Central memory CD8-positive, alpha-beta T cell (primary cell): ENCODE measurements around the gene TMEFF2.

Source experiments
- ATAC-seq: fragments of 150-1000 bp; cut with Tn5 transposase; replicated peaks from 2 replicates; pipeline ENCODE4 v1.10.0; 2022; ENCODE audit warnings: mild to moderate bottlenecking, moderate FRiP score, moderate number of reproducible peaks; ENCODE audit not compliant: poor library complexity, severe bottlenecking; ENCODE audit errors: extremely low read depth
- DNase-seq, 2 donors: peaks; one replicate each; pipeline ENCODE4 v3.0.0; 2021; ENCODE audit warnings: low spot score in 2 of 2
- H3K27ac Mint-ChIP-seq: one replicate; pipeline ENCODE4 v1.8.0; 2022; ENCODE audit warnings: low read depth, mild to moderate bottlenecking, moderate library complexity, mixed read lengths
- H3K27me3 Mint-ChIP-seq: one replicate; pipeline ENCODE4 v1.8.0; 2022; ENCODE audit warnings: mixed read lengths
- H3K36me3 Mint-ChIP-seq: one replicate; pipeline ENCODE4 v1.8.0; 2022; ENCODE audit warnings: mild to moderate bottlenecking, moderate library complexity, mixed read lengths; ENCODE audit not compliant: insufficient read depth
- H3K4me1 Mint-ChIP-seq: one replicate; pipeline ENCODE4 v1.8.0; 2022; ENCODE audit warnings: mixed read lengths
- H3K4me3 Mint-ChIP-seq: one replicate; pipeline ENCODE4 v1.8.0; 2022; ENCODE audit warnings: mild to moderate bottlenecking, moderate library complexity, mixed read lengths
- H3K9me3 Mint-ChIP-seq: one replicate; pipeline ENCODE4 v1.8.0; 2022; ENCODE audit warnings: mixed read lengths

TMEFF2 gene

GRCh38 chr2:192194866-192195547 is at the start of gene TMEFF2:
Gene TMEFF2 (minus strand): TSS chr2:192194933. CDS start chr2:192194524, 409 bp downstream.
- Mint-ChIP-seq H3K9me3 (no peaks in the 10 kb centered on the region), H3K36me3 (no peaks in the 10 kb centered on the region), H3K4me1 (peaks cover 29% of the 10 kb centered on the region), H3K4me3 (peak within 1 kb of the TSS; percentile 81), H3K27ac (no peak within 1 kb of the TSS), H3K27me3 (peaks cover 70% of the 10 kb centered on the region)
- peak; percentile 46 for ATAC-seq
- no peak for DNase-seq

- Mint-ChIP-seq H3K36me3 (no peaks in the 10 kb centered on the region), H3K9me3 (peaks cover 1% of the 10 kb centered on the region), H3K27me3 (no peaks in the 10 kb centered on the region), H3K4me3 (no peak overlapping the region), H3K4me1 (no peaks in the 10 kb centered on the region), H3K27ac (no peak overlapping the region)
- DNase-seq (no peak), ATAC-seq (no peak)
Measured at GRCh38 chr2:192243488-192243887, 48.8 kb upstream of the TMEFF2 start.

GRCh38 chr2:192236136-192236535 is 41.4 kb upstream of the TMEFF2 start:
- Mint-ChIP-seq H3K27me3 (no peaks in the 10 kb centered on the region), H3K9me3 (no peaks in the 10 kb centered on the region), H3K36me3 (no peaks in the 10 kb centered on the region), H3K4me1 (no peaks in the 10 kb centered on the region), H3K27ac (no peak overlapping the region), H3K4me3 (no peak overlapping the region)
- no peak for ATAC-seq
- DNase-seq: no peak

GRCh38 chr2:192230889-192231453 is 36.2 kb upstream of the TMEFF2 start:
- Mint-ChIP-seq H3K36me3 (no peaks in the 10 kb centered on the region), H3K4me3 (no peak overlapping the region), H3K4me1 (no peaks in the 10 kb centered on the region), H3K27me3 (no peaks in the 10 kb centered on the region), H3K9me3 (no peaks in the 10 kb centered on the region), H3K27ac (no peak overlapping the region)
- ATAC-seq (no peak), DNase-seq (no peak)

GRCh38 chr2:192228685-192229084 is 34.0 kb upstream of the TMEFF2 start:
- DNase-seq: no peak
- Mint-ChIP-seq H3K27ac (no peak overlapping the region), H3K27me3 (peaks cover under 1% of the 10 kb centered on the region), H3K4me3 (no peak overlapping the region), H3K9me3 (no peaks in the 10 kb centered on the region), H3K4me1 (no peaks in the 10 kb centered on the region), H3K36me3 (no peaks in the 10 kb centered on the region)
- ATAC-seq: no peak

- H3K36me3 Mint-ChIP-seq: no peaks in the 10 kb centered on the region
- no peak overlapping the region for H3K4me3 Mint-ChIP-seq
- H3K9me3 Mint-ChIP-seq: no peaks in the 10 kb centered on the region
- H3K27me3 Mint-ChIP-seq: peaks cover 10% of the 10 kb centered on the region
- H3K4me1 Mint-ChIP-seq: no peaks in the 10 kb centered on the region
- no peak for DNase-seq
- H3K27ac Mint-ChIP-seq: no peak overlapping the region
- ATAC-seq: no peak
Measured at GRCh38 chr2:192218970-192219369, 24.2 kb upstream of the TMEFF2 start.

- Mint-ChIP-seq H3K4me3 (no peak overlapping the region), H3K27me3 (peaks cover 6% of the 10 kb centered on the region), H3K36me3 (no peaks in the 10 kb centered on the region), H3K9me3 (no peaks in the 10 kb centered on the region), H3K4me1 (no peaks in the 10 kb centered on the region), H3K27ac (no peak overlapping the region)
- DNase-seq (no peak), ATAC-seq (no peak)
Measured at GRCh38 chr2:192218377-192218776, 23.6 kb upstream of the TMEFF2 start.

GRCh38 chr2:192216336-192216735 is 21.6 kb upstream of the TMEFF2 start:
- H3K4me3 Mint-ChIP-seq: no peak overlapping the region
- no peaks in the 10 kb centered on the region for H3K4me1 Mint-ChIP-seq
- DNase-seq (no peak), ATAC-seq (no peak)
- no peaks in the 10 kb centered on the region for H3K27me3 Mint-ChIP-seq
- H3K36me3 Mint-ChIP-seq: no peaks in the 10 kb centered on the region
- no peaks in the 10 kb centered on the region for H3K9me3 Mint-ChIP-seq
- H3K27ac Mint-ChIP-seq: no peak overlapping the region

GRCh38 chr2:192215096-192215877 is 20.6 kb upstream of the TMEFF2 start:
- H3K4me1 Mint-ChIP-seq: no peaks in the 10 kb centered on the region
- no peak for ATAC-seq
- no peaks in the 10 kb centered on the region for H3K36me3 Mint-ChIP-seq
- no peaks in the 10 kb centered on the region for H3K27me3 Mint-ChIP-seq
- DNase-seq: no peak
- H3K4me3 Mint-ChIP-seq: no peak overlapping the region
- H3K27ac Mint-ChIP-seq: no peak overlapping the region
- H3K9me3 Mint-ChIP-seq: no peaks in the 10 kb centered on the region

- Mint-ChIP-seq H3K27me3 (no peaks in the 10 kb centered on the region), H3K9me3 (no peaks in the 10 kb centered on the region), H3K4me3 (no peak overlapping the region), H3K27ac (no peak overlapping the region), H3K4me1 (no peaks in the 10 kb centered on the region), H3K36me3 (no peaks in the 10 kb centered on the region)
- DNase-seq (no peak), ATAC-seq (no peak)
Measured at GRCh38 chr2:192208848-192209247, 14.1 kb upstream of the TMEFF2 start.

GRCh38 chr2:192206399-192206798 is 11.7 kb upstream of the TMEFF2 start:
- no peak for DNase-seq
- H3K36me3 Mint-ChIP-seq: no peaks in the 10 kb centered on the region
- no peaks in the 10 kb centered on the region for H3K4me1 Mint-ChIP-seq
- ATAC-seq: no peak
- H3K27me3 Mint-ChIP-seq: peaks cover 11% of the 10 kb centered on the region
- H3K4me3 Mint-ChIP-seq: no peak overlapping the region
- no peaks in the 10 kb centered on the region for H3K9me3 Mint-ChIP-seq
- no peak overlapping the region for H3K27ac Mint-ChIP-seq

- Mint-ChIP-seq H3K27me3 (peaks cover 21% of the 10 kb centered on the region), H3K9me3 (no peaks in the 10 kb centered on the region), H3K27ac (no peak overlapping the region), H3K36me3 (no peaks in the 10 kb centered on the region), H3K4me3 (no peak overlapping the region), H3K4me1 (no peaks in the 10 kb centered on the region)
- ATAC-seq: no peak
- no peak for DNase-seq
Measured at GRCh38 chr2:192203876-192204275, 9.1 kb upstream of the TMEFF2 start.

GRCh38 chr2:192202373-192202772 is 7.6 kb upstream of the TMEFF2 start:
- no peak for ATAC-seq
- Mint-ChIP-seq H3K9me3 (no peaks in the 10 kb centered on the region), H3K4me3 (no peak overlapping the region)

More at GRCh38 chr2:192202373-192202772, 7.6 kb upstream of the TMEFF2 start:
- no peak for DNase-seq
- Mint-ChIP-seq H3K27ac (no peak overlapping the region), H3K36me3 (no peaks in the 10 kb centered on the region), H3K4me1 (no peaks in the 10 kb centered on the region), H3K27me3 (peaks cover 21% of the 10 kb centered on the region)
